ENCODE data around the gene INPP5F. TPM values are rescaled to one million over a fixed set of nuclear protein-coding genes. Genes with fewer than 3 reads are reported as not detected.

The INPP5F gene
- total RNA-seq (18.5 and 23.3 TPM in 2 replicates), polyA plus RNA-seq (15.0 and 19.0 TPM in 2 replicates), polyA minus RNA-seq (ENCODE audit: low replicate concordance) (3.1 and 13.7 TPM in 2 replicates)
- polyA plus RNA-seq (2012), result 12.5 and 16.8 TPM in 2 replicates

GRCh38 chr10:119725828-119726675 is at the start of gene INPP5F:
Gene INPP5F, plus strand, starts transcription at chr10:119726050. Its CDS starts 213 bp downstream, at chr10:119726263.
- peak within 1 kb of the TSS; percentile 62 to 81 (median 78) for H3K4me3 ChIP-seq (replicated peaks in 1 of 4; ENCODE audit: control extremely low read depth in 1 of 4, insufficient read depth in 1 of 4, low read depth in 3 of 4, low read length in 4 of 4)
- peak within 1 kb of the TSS; percentile 78 for H3K9ac ChIP-seq (ENCODE audit: insufficient read depth, low read length)
- peaks cover 5% of the 10 kb centered on the region for H3K79me2 ChIP-seq (ENCODE audit: control insufficient read depth, insufficient read depth, low read length)
- H3K27me3 ChIP-seq (ENCODE audit: control insufficient read depth, insufficient read depth, low read length), result no peaks in the 10 kb centered on the region
- peak; percentile 96 to 97 for DNase-seq (ENCODE audit: low read depth in 2 of 2)
- peaks cover 8% of the 10 kb centered on the region for H3K4me1 ChIP-seq (ENCODE audit: control insufficient read depth, extremely low read depth, insufficient read depth, low read length)
- H2AFZ ChIP-seq (ENCODE audit: low read length), result peak within 1 kb of the TSS; percentile 89
- H3K4me2 ChIP-seq (ENCODE audit: extremely low read depth, insufficient read depth, low read length), result peak within 1 kb of the TSS; percentile 94
- no peaks in the 10 kb centered on the region for H4K20me1 ChIP-seq (ENCODE audit: control insufficient read depth, extremely low read depth, insufficient read depth, low read length)
- H3K36me3 ChIP-seq (ENCODE audit: control insufficient read depth, insufficient read depth, low read length), result no peaks in the 10 kb centered on the region
- H3K27ac ChIP-seq (ENCODE audit: insufficient read depth, low read length), result peak within 1 kb of the TSS; percentile 80
- H3K9me3 ChIP-seq (ENCODE audit: control insufficient read depth, insufficient read depth, low read depth, low read length), result no peaks in the 10 kb centered on the region
- TF ChIP-seq EZH2 (IDR thresholded peaks at IDR 0.05; ENCODE audit: low read length, missing control alignments), result no peak
- peak; percentile 15 to 18 for TF ChIP-seq CTCF (conservative IDR thresholded peaks at IDR 0.05 in 1 of 2, IDR thresholded peaks at IDR 0.05 in 1 of 2; ENCODE audit: low read depth in 1 of 2, low read length in 2 of 2)

GRCh38 chr10:119677126-119677525 is 48.7 kb upstream of the INPP5F start:
- Histone ChIP-seq H3K4me1 (ENCODE audit: control insufficient read depth, extremely low read depth, insufficient read depth, low read length) (peaks cover 29% of the 10 kb centered on the region), H3K4me3 (replicated peaks in 1 of 4; ENCODE audit: control extremely low read depth in 1 of 4, insufficient read depth in 1 of 4, low read depth in 3 of 4, low read length in 4 of 4) (no peak overlapping the region), H3K79me2 (ENCODE audit: control insufficient read depth, insufficient read depth, low read length) (peaks cover 14% of the 10 kb centered on the region), H3K4me2 (ENCODE audit: extremely low read depth, insufficient read depth, low read length) (no peak overlapping the region), H4K20me1 (ENCODE audit: control insufficient read depth, extremely low read depth, insufficient read depth, low read length) (no peaks in the 10 kb centered on the region), H3K27me3 (ENCODE audit: control insufficient read depth, insufficient read depth, low read length) (no peaks in the 10 kb centered on the region), H3K36me3 (ENCODE audit: control insufficient read depth, insufficient read depth, low read length) (peaks cover 19% of the 10 kb centered on the region), H3K9me3 (ENCODE audit: control insufficient read depth, insufficient read depth, low read depth, low read length) (no peaks in the 10 kb centered on the region), H3K27ac (ENCODE audit: insufficient read depth, low read length) (no peak overlapping the region), H3K9ac (ENCODE audit: insufficient read depth, low read length) (no peak overlapping the region), H2AFZ (ENCODE audit: low read length) (no peak overlapping the region)
- no peak for DNase-seq (ENCODE audit: low read depth in 2 of 2)
- TF ChIP-seq EZH2 (IDR thresholded peaks at IDR 0.05; ENCODE audit: low read length, missing control alignments) (no peak), CTCF (conservative IDR thresholded peaks at IDR 0.05 in 1 of 2, IDR thresholded peaks at IDR 0.05 in 1 of 2; ENCODE audit: low read depth in 1 of 2, low read length in 2 of 2) (no peak)

GRCh38 chr10:119677904-119678755 is 47.7 kb upstream of the INPP5F start:
- Histone ChIP-seq H3K79me2 (ENCODE audit: control insufficient read depth, insufficient read depth, low read length) (peaks cover 5% of the 10 kb centered on the region), H3K27me3 (ENCODE audit: control insufficient read depth, insufficient read depth, low read length) (no peaks in the 10 kb centered on the region), H3K9me3 (ENCODE audit: control insufficient read depth, insufficient read depth, low read depth, low read length) (no peaks in the 10 kb centered on the region), H3K4me3 (replicated peaks in 1 of 4; ENCODE audit: control extremely low read depth in 1 of 4, insufficient read depth in 1 of 4, low read depth in 3 of 4, low read length in 4 of 4) (no peak overlapping the region), H3K4me1 (ENCODE audit: control insufficient read depth, extremely low read depth, insufficient read depth, low read length) (peaks cover 30% of the 10 kb centered on the region), H2AFZ (ENCODE audit: low read length) (no peak overlapping the region), H3K36me3 (ENCODE audit: control insufficient read depth, insufficient read depth, low read length) (peaks cover 9% of the 10 kb centered on the region), H3K4me2 (ENCODE audit: extremely low read depth, insufficient read depth, low read length) (no peak overlapping the region), H3K9ac (ENCODE audit: insufficient read depth, low read length) (no peak overlapping the region), H4K20me1 (ENCODE audit: control insufficient read depth, extremely low read depth, insufficient read depth, low read length) (no peaks in the 10 kb centered on the region), H3K27ac (ENCODE audit: insufficient read depth, low read length) (peak overlapping the region; percentile 59)
- DNase-seq (ENCODE audit: low read depth in 2 of 2), result no peak
- TF ChIP-seq EZH2 (IDR thresholded peaks at IDR 0.05; ENCODE audit: low read length, missing control alignments) (no peak), CTCF (conservative IDR thresholded peaks at IDR 0.05 in 1 of 2, IDR thresholded peaks at IDR 0.05 in 1 of 2; ENCODE audit: low read depth in 1 of 2, low read length in 2 of 2) (no peak)
